GM12878 (cell line): ENCODE data around the gene GOPC. TPM values are rescaled to one million over a fixed set of nuclear protein-coding genes. Genes with fewer than 3 reads are reported as not detected.

ENCODE experiments used
- ATAC-seq: fragments of 200-7000 bp; cut with Tn5 transposase; 3 replicates; pipeline ENCODE4 v1.9.1; 2020; ENCODE audit warnings: mild to moderate bottlenecking, moderate library complexity
- BruUV-seq: library from RNA; stranded (reverse); fragments of 400-500 nt; replicated peaks from 2 replicates; lab custom pipeline; 2021; lab: Mats Ljungman, UMichigan
- CTCF ChIA-PET: fragments of 300-600 bp; sonication (Branson Sonifier 250); formaldehyde crosslinking; extraction: SDS; loops from one replicate; lab custom pipeline; 2021; ENCODE audit warnings: inconsistent platforms; lab: Yijun Ruan, JAX
- POLR2A ChIA-PET: fragments of 350-600 bp; formaldehyde crosslinking; extraction: SDS; loops from one replicate; lab custom pipeline; 2021; ENCODE audit warnings: inconsistent platforms; lab: Charles Lee
- RAD21 ChIA-PET: fragments of 300-600 bp; sonication (Branson Sonifier 250); formaldehyde crosslinking; loops from one replicate; lab custom pipeline; 2023; ENCODE audit warnings: antibody characterized with exemption; ENCODE audit not compliant: unreplicated experiment; lab: Charles Lee
- SMC1A ChIA-PET: fragments of 300-600 bp; sonication (Branson Sonifier 250); formaldehyde crosslinking; loops from one replicate; lab custom pipeline; 2023; ENCODE audit not compliant: unreplicated experiment, uncharacterized antibody; lab: Charles Lee
- DNase-seq: peaks from one replicate; pipeline ENCODE4 v3.0.0-alpha.2; 2011; ENCODE audit warnings: low read depth, low spot score
- FAIRE-seq: peaks from 3 replicates; lab custom pipeline; 2011; peaks lifted over from hg19 to GRCh38; lab: Jason Lieb, UNC
- H2AFZ ChIP-seq: 2 replicates; pipeline ENCODE4 v1.6.0; 2011; ENCODE audit warnings: low read depth, low read length, control low read depth; ENCODE audit not compliant: control insufficient read depth
- H3K27ac ChIP-seq: 2 replicates; pipeline ENCODE4 v1.5.1; 2011; ENCODE audit warnings: control low read depth; ENCODE audit not compliant: control insufficient read depth, insufficient read depth
- H3K27me3 ChIP-seq, 2 experiments: replicated peaks in 1 of 2; 2 replicates each; pipeline versions ENCODE4 v1.6.0 to v1.6.1; 2011; ENCODE audit warnings: low read length in 1 of 2; ENCODE audit not compliant: control insufficient read depth in 2 of 2, insufficient read depth in 2 of 2
- H3K36me3 ChIP-seq, 2 experiments: 2 replicates each; pipeline ENCODE4 v1.5.1; 2011; ENCODE audit warnings: low read length in 1 of 2; ENCODE audit not compliant: control insufficient read depth in 2 of 2, insufficient read depth in 2 of 2
- H3K4me1 ChIP-seq: 2 replicates; pipeline ENCODE4 v1.6.1; 2011; ENCODE audit warnings: mild to moderate bottlenecking, low read length, moderate library complexity, mixed read lengths; ENCODE audit not compliant: control insufficient read depth, insufficient read depth
- H3K4me2 ChIP-seq: 2 replicates; pipeline ENCODE4 v1.6.0; 2011; ENCODE audit warnings: control low read depth; ENCODE audit not compliant: control insufficient read depth, insufficient read depth
- H3K4me3 ChIP-seq: fragments of 200-600 bp; sonication (generic); 2 replicates; pipeline ENCODE4 v1.5.1; 2016
- H3K79me2 ChIP-seq: 2 replicates; pipeline ENCODE4 v1.6.0; 2011; ENCODE audit warnings: low read length; ENCODE audit not compliant: control insufficient read depth, insufficient read depth
- H3K9ac ChIP-seq: 2 replicates; pipeline ENCODE4 v1.8.0; 2011; ENCODE audit warnings: low read length, control low read depth, mixed read lengths; ENCODE audit not compliant: control insufficient read depth, insufficient read depth
- H3K9me3 ChIP-seq: replicated peaks from 3 replicates; pipeline ENCODE4 v1.5.1; 2011; ENCODE audit warnings: mild to moderate bottlenecking, low read length; ENCODE audit not compliant: control insufficient read depth, insufficient read depth
- H4K20me1 ChIP-seq: 2 replicates; pipeline ENCODE4 v1.6.0; 2011; ENCODE audit not compliant: control insufficient read depth, insufficient read depth
- BRCA1 ChIP-seq: IDR thresholded peaks from 2 replicates; pipeline ENCODE4 v1.6.1; 2011; ENCODE audit warnings: low read depth, low read length, improper control_type of control experiment
- CBX5 ChIP-seq: sonication (generic); IDR thresholded peaks from 2 replicates; pipeline ENCODE4 v1.6.1; 2016; ENCODE audit warnings: low read depth, moderate library complexity, mild to moderate bottlenecking, inconsistent platforms
- ESRRA ChIP-seq: IDR thresholded peaks from 2 replicates; pipeline ENCODE4 v1.6.1; 2012; ENCODE audit warnings: mild to moderate bottlenecking, low read length, improper control_type of control experiment
- HCFC1 ChIP-seq: fragments of 150-350 bp; IDR thresholded peaks from 2 replicates; pipeline ENCODE4 v1.6.1; 2014; ENCODE audit warnings: low read length
- NFXL1 ChIP-seq: fragments of 450-650 bp; IDR thresholded peaks from 2 replicates; pipeline ENCODE4 v1.6.1; 2017; ENCODE audit warnings: antibody characterized with exemption, mild to moderate bottlenecking, borderline replicate concordance
- PML ChIP-seq: IDR thresholded peaks from 2 replicates; pipeline ENCODE4 v1.6.1; 2012; ENCODE audit warnings: low read length, inconsistent platforms
- RELA ChIP-seq: fragments of 450-650 bp; IDR thresholded peaks from 2 replicates; pipeline ENCODE4 v1.8.0; 2014; ENCODE audit warnings: borderline replicate concordance; ENCODE audit not compliant: partially characterized antibody
- YBX1 ChIP-seq: fragments of 450-650 bp; IDR thresholded peaks from 2 replicates; pipeline ENCODE4 v1.6.1; 2016; ENCODE audit warnings: antibody characterized with exemption
- ZBTB40 ChIP-seq: fragments of 450-650 bp; IDR thresholded peaks from 2 replicates; pipeline ENCODE4 v1.6.1; 2016; ENCODE audit warnings: mild to moderate bottlenecking, moderate library complexity, borderline replicate concordance
- WGBS: methylation state at CpG from one replicate; pipeline ENCODE4 v1.1.6; 2016; ENCODE audit warnings: low lambda C conversion rate; ENCODE audit not compliant: insufficient replicate concordance, insufficient coverage; ENCODE audit errors: missing lambda C conversion rate; 5-methylcytosine and 5-hydroxymethylcytosine counted together
- in situ Hi-C: fragments of 300-500 bp; cut with MboI; formaldehyde crosslinking; loops from 9 replicates; pipeline ENCODE4 v1.14.3; 2018; ENCODE audit warnings: mixed read lengths
- intact Hi-C: fragments of 100-400 bp; cut with micrococcal nuclease; formaldehyde crosslinking; loops from one replicate; pipeline ENCODE4 v1.14.2; 2022; ENCODE audit not compliant: unreplicated experiment
- polyA plus RNA-seq, 11 experiments: library from polyadenylated mRNA; depleted of rRNA in 4 of 11; unstranded in 6 of 11; stranded (reverse) in 5 of 11; fragments of >200 nt; fragmentation: Nextera tagmentation in 4 of 11; fragmentation: Illumina TruSeq in 1 of 11; extraction: Ambion mirVana in 4 of 11; extraction: Trizol in 1 of 11; gene quantifications; 1 replicate in 1 of 11; 2 replicates in 10 of 11; pipeline versions ENCODE4 v1.2.1 to v1.2.3, GENCODE V29; 2011 to 2016; ENCODE audit warnings: inconsistent platforms in 2 of 11, missing spikeins in 2 of 11, low read depth in 1 of 11
- total RNA-seq, 4 experiments: library from RNA; depleted of rRNA in 3 of 4; stranded (reverse); fragments of >200 nt in 3 of 4; fragmentation: Illumina TruSeq in 1 of 4; extraction: Trizol in 1 of 4; gene quantifications; 2 replicates each; pipeline versions ENCODE4 v1.2.1 to v1.2.3, GENCODE V29; 2013 to 2021

GOPC gene
- total and polyA plus RNA-seq, 10 of the 15 experiments (the other 5 are each of a cell fraction or from before 2014, with no cell fraction given) = 5.8 to 28.5 (median 18.0) TPM

GRCh38 chr6:117601811-117602150 lies 530 bp downstream of the GOPC start:
- Histone ChIP-seq H3K9ac (peak overlapping the region; percentile 76), H3K9me3 (peaks cover 13% of the 10 kb centered on the region), H4K20me1 (no peaks in the 10 kb centered on the region), H3K79me2 (peaks cover 47% of the 10 kb centered on the region), H3K4me2 (peak overlapping the region; percentile 76), H3K4me1 (peaks cover 3% of the 10 kb centered on the region; the same call in 1 of the 2 replicates), H3K4me3 (peak overlapping the region; percentile 94), H2AFZ (peak overlapping the region; percentile 98), H3K36me3 (peaks cover 0 to 12% of the 10 kb centered on the region in 2 experiments; a peak in 1 of 4 replicates), H3K27me3 (no peaks in the 10 kb centered on the region), H3K27ac (peak overlapping the region; percentile 79)
- peak; percentile 48 for ATAC-seq
- SMC1A ChIA-PET = interaction anchor here (1.0 to 8.5 kb wide), 5 partner anchors 9 to 151 kb away, joined by 3 to 128 read pairs (median 7); partner anchors contain the start of gene DCBLD1
- WGBS = 0% methylated on average over 12 of the region's 12 CpGs
- in situ Hi-C loops = no loop called here
- BruUV-seq = TSS peak; percentile 72
- RAD21 ChIA-PET = interaction anchor here (0.9 to 1.9 kb wide), 7 partner anchors 106 to 630 kb away, joined by 3 to 10 read pairs (median 5); no protein-coding TSS in a partner anchor
- CTCF ChIA-PET = interaction anchor here (0.7 to 4.0 kb wide), 8 partner anchors 10 to 152 kb away, joined by 3 to 35 read pairs (median 5); no protein-coding TSS in a partner anchor
- TF ChIP-seq NFXL1 (no peak), ZBTB40 (no peak), ESRRA (no peak), YBX1 (no peak), PML (no peak), BRCA1 (no peak), CBX5 (no peak), HCFC1 (no peak), RELA (no peak)
- no peak for FAIRE-seq
- intact Hi-C loops = no loop called here
- POLR2A ChIA-PET = interaction anchor here (0.6 to 4.3 kb wide), 7 partner anchors 13 to 181 kb away, joined by 3 to 14 read pairs (median 4); partner anchors contain the start of gene DCBLD1
- DNase-seq = no peak
